ENCODE measurements around the gene PEBP1. TPM values are rescaled to one million over a fixed set of nuclear protein-coding genes. Genes with fewer than 3 reads are reported as not detected.
A peak's percentile ranks its signal among the peaks of the same experiment; 100 is the strongest.

The PEBP1 gene
- total RNA-seq, 2 experiments from 2014 or later: 96.3 to 104 TPM

DNA sequence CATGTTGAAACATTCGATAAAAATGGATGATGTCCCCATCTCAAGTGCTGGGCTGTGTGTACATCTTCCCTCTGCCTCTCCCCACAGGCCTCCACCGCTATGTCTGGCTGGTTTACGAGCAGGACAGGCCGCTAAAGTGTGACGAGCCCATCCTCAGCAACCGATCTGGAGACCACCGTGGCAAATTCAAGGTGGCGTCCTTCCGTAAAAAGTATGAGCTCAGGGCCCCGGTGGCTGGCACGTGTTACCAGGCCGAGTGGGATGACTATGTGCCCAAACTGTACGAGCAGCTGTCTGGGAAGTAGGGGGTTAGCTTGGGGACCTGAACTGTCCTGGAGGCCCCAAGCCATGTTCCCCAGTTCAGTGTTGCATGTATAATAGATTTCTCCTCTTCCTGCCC is 8.6 kb downstream of the PEBP1 start:
- ChIA-PET POLR2A (no interaction called here), CTCF (interaction anchor here (0.6 kb wide), 1 partner anchor 17 kb away, joined by 3 read pairs; no protein-coding TSS in a partner anchor)
- H3K4me1 Mint-ChIP-seq: peaks cover 2% of the 10 kb centered on the region
- no peak overlapping the region for H3K4me3 Mint-ChIP-seq
- no peaks in the 10 kb centered on the region for H3K27me3 Mint-ChIP-seq
- DNase-seq: no peak
- H3K36me3 Mint-ChIP-seq (ENCODE audit: low read depth): peaks cover 50% of the 10 kb centered on the region
- no peak overlapping the region for H3K27ac Mint-ChIP-seq
- no peaks in the 10 kb centered on the region for H3K9me3 Mint-ChIP-seq

DNA sequence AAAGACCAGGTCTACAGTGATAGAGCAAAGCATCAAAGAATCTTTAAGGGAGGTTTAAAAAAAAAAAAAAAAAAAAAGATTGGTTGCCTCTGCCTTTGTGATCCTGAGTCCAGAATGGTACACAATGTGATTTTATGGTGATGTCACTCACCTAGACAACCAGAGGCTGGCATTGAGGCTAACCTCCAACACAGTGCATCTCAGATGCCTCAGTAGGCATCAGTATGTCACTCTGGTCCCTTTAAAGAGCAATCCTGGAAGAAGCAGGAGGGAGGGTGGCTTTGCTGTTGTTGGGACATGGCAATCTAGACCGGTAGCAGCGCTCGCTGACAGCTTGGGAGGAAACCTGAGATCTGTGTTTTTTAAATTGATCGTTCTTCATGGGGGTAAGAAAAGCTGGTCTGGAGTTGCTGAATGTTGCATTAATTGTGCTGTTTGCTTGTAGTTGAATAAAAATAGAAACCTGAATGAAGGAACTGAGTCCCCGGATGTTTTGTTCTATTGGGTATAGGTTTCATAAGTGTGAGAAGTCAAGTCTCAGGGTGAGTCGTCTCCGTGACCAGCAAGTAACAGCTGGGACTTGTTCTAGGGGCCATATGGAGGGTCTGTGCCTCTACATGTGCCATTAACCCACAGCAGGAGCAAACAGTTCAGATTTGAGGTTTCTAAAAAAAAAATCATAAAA is 9.3 kb downstream of the PEBP1 start:
- H3K36me3 Mint-ChIP-seq (ENCODE audit: low read depth): peaks cover 44% of the 10 kb centered on the region
- H3K27ac Mint-ChIP-seq: peak overlapping the region; percentile 19
- DNase-seq: no peak
- no peaks in the 10 kb centered on the region for H3K27me3 Mint-ChIP-seq
- ChIA-PET CTCF (no interaction called here), POLR2A (no interaction called here)
- H3K4me1 Mint-ChIP-seq: peaks cover 2% of the 10 kb centered on the region
- H3K9me3 Mint-ChIP-seq: no peaks in the 10 kb centered on the region
- no peak overlapping the region for H3K4me3 Mint-ChIP-seq

DNA sequence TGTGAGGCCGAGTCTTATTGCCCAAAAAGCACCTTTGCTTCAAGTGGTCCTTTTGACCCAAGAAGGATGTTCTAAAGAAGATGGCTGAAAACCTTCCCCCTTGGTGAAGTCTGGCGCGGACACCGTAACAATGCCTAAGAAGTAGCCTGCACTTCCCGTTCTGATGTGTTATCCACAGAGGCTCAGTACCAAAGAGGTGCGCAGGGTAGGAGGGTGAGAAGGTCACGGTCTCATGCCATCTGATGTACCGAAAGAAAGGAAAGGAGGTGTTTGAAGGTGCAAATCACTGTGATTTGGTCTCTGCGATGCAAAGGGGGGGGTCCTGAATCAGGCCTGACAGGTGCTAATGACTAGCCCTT is 9.9 kb downstream of the PEBP1 start:
- DNase-seq: no peak
- H3K27ac Mint-ChIP-seq: no peak overlapping the region
- H3K9me3 Mint-ChIP-seq: no peaks in the 10 kb centered on the region
- ChIA-PET POLR2A (no interaction called here), CTCF (no interaction called here)
- H3K4me1 Mint-ChIP-seq: peaks cover 2% of the 10 kb centered on the region
- H3K4me3 Mint-ChIP-seq: no peak overlapping the region
- no peaks in the 10 kb centered on the region for H3K27me3 Mint-ChIP-seq
- H3K36me3 Mint-ChIP-seq (ENCODE audit: low read depth): peaks cover 42% of the 10 kb centered on the region

DNA sequence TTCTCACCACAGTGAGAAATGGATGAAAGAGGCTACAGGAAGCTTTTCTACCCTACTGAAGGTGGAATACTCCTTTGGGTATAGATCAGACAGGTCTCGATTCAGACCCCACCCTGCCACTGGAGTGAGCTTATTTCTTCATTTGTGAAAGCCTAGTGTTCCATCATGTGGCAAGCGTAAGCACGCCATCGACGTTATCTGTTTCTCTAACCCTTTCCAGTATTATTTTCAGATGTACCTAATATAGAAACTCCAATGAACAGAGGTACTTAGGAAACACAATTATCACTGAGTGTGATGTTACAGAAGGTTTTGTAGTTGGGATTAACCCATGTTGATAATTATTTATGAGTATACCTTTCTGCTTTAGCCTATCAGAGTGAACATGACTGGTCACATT is 12.4 kb downstream of the PEBP1 start:
- H3K4me1 Mint-ChIP-seq: peaks cover 2% of the 10 kb centered on the region
- H3K27me3 Mint-ChIP-seq: no peaks in the 10 kb centered on the region
- no peak overlapping the region for H3K27ac Mint-ChIP-seq
- ChIA-PET CTCF (no interaction called here), POLR2A (no interaction called here)
- DNase-seq: no peak
- H3K4me3 Mint-ChIP-seq: no peak overlapping the region
- peaks cover 41% of the 10 kb centered on the region for H3K36me3 Mint-ChIP-seq (ENCODE audit: low read depth)
- H3K9me3 Mint-ChIP-seq: no peaks in the 10 kb centered on the region

DNA sequence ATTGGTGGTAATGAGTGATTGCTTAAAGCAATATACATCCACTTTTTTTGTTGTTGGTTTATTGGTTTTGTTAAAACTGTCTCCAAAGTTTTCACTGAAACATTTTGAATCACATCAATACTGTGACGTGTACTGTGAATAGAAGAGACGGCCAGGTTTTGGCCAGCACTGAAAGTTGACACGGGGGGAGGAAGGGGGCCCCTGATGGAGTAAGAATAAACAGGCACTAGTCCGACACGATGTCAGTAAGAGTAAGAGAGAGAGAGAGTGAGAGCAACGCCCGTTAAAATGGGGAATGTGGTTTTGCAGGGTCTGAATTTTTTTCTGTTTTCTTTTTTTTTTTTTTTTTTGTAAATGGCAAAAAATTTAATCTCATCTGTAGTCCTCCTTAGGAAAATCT is 14.7 kb downstream of the PEBP1 start:
- Mint-ChIP-seq H3K36me3 (ENCODE audit: low read depth) (peaks cover 26% of the 10 kb centered on the region), H3K4me3 (no peak overlapping the region), H3K27me3 (no peaks in the 10 kb centered on the region), H3K27ac (peak overlapping the region; percentile 31), H3K9me3 (no peaks in the 10 kb centered on the region), H3K4me1 (no peaks in the 10 kb centered on the region)
- DNase-seq: no peak
- POLR2A ChIA-PET: no interaction called here
- CTCF ChIA-PET: no interaction called here

DNA sequence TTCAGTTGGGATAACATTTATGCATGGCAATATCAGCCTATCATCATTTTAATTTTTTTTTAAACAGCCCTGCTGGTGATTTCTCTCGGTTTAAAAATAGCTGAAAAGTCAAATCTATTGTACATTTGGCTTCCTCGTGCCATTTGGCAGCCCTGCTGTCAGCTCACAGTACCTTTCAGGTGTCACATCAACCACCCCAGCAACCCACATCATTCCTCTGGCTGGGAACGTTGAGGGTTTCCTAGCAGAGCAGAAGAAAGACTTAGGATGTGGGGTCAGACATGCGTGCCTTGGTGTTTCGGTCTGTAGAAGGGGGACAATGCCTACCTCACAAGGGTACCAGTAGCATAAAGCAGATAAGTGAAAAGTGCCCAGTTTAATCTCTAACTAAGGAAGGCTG is 15.8 kb downstream of the PEBP1 start:
- Mint-ChIP-seq H3K27me3 (no peaks in the 10 kb centered on the region), H3K4me3 (no peak overlapping the region), H3K27ac (no peak overlapping the region), H3K36me3 (ENCODE audit: low read depth) (peaks cover 23% of the 10 kb centered on the region), H3K9me3 (no peaks in the 10 kb centered on the region), H3K4me1 (no peaks in the 10 kb centered on the region)
- POLR2A ChIA-PET: interaction anchor here (0.6 kb wide), 1 partner anchor 1508 kb away, joined by 3 read pairs; no protein-coding TSS in a partner anchor
- CTCF ChIA-PET: interaction anchor here (0.7 kb wide), 1 partner anchor 7 kb away, joined by 3 read pairs; no protein-coding TSS in a partner anchor
- no peak for DNase-seq

DNA sequence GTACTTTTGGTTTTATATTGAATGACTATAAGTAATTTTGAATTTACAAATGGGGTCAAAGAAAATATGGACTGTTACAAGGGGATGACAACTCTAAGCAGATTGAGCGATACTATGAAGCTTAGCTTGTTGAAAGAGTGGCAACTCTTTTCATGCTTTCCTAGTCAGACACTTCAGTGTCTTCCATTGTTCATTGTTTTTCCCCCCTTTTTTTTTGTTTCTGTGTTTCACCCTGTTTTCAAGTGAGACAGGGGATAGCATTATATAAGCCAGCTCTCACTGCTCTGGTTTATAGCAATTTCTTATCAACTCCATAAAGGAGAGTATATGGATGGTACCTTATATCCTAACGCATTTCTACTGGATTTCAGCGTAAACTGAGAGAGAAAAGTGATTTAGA is 24.6 kb downstream of the PEBP1 start:
- Mint-ChIP-seq H3K36me3 (ENCODE audit: low read depth) (peaks cover 33% of the 10 kb centered on the region), H3K4me1 (peaks cover 11% of the 10 kb centered on the region), H3K27me3 (no peaks in the 10 kb centered on the region), H3K9me3 (no peaks in the 10 kb centered on the region), H3K27ac (no peak overlapping the region), H3K4me3 (no peak overlapping the region)
- DNase-seq: no peak
- ChIA-PET POLR2A (no interaction called here), CTCF (interaction anchor here (0.8 to 1.9 kb wide), 2 partner anchors 21 to 25 kb away, joined by 3 to 5 read pairs; no protein-coding TSS in a partner anchor)

DNA sequence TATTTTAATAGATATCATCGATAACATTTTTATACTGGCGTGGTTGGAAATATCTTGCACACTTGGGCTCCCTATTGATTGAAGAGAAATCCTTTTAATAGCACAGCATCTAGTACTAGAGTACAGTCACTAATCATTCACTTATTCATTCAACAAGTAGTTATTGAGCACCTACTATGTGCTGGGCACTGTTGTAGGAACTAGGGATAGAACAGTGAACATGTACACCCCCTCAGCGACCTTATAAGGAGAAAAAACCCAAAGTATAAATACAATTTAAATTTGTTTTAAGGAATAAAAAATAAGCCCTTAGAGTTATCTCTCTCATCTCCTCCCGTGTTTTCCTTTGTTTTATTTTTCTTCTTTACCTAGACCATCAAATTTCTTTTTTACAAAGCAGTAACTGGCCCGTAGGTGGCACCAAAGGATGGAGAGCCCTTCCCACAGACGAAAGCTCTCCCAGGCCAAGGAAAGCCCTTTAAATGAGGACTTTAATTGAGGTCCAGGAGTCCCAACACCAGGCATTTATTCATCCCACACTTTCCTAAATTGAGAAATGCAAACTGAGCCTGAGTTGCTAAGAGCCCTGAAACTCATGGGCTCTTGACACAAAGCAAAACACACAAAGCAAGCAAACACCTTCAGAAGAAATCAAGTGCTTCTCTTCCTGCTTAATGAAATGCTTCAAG is 29.0 kb downstream of the PEBP1 start:
- ChIA-PET POLR2A (no interaction called here), CTCF (interaction anchor here (0.6 to 1.5 kb wide), 5 partner anchors 10 to 1065 kb away, joined by 3 to 4 read pairs (median 3); partner anchors contain the start of gene TESC)
- H3K36me3 Mint-ChIP-seq (ENCODE audit: low read depth): peaks cover 52% of the 10 kb centered on the region
- DNase-seq: peak; percentile 17
- peak overlapping the region; percentile 25 for H3K27ac Mint-ChIP-seq
- H3K4me3 Mint-ChIP-seq: no peak overlapping the region
- H3K9me3 Mint-ChIP-seq: no peaks in the 10 kb centered on the region
- peaks cover 21% of the 10 kb centered on the region for H3K4me1 Mint-ChIP-seq
- H3K27me3 Mint-ChIP-seq: no peaks in the 10 kb centered on the region

DNA sequence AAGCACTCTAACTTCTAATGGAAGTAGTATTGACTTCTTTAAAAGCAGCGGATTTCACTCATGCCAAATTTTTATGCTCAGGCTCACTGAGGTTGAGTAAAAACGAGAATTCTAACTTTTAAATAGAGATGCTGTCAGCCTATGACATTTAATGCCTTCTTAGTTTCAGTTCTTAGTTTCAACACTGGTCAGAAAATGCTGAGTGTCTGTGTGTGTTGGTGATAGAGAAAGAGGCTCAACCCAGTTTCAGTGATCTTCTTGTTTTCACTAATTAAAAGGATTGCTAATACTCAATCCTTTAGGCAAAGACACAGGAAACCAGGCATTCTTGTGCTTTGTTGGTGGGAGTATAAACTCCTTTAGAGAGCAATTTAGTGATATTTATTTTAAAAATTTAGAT is 31.0 kb downstream of the PEBP1 start:
- no peak for DNase-seq
- Mint-ChIP-seq H3K27me3 (no peaks in the 10 kb centered on the region), H3K9me3 (no peaks in the 10 kb centered on the region), H3K4me3 (no peak overlapping the region), H3K27ac (no peak overlapping the region), H3K4me1 (peaks cover 23% of the 10 kb centered on the region), H3K36me3 (ENCODE audit: low read depth) (peaks cover 50% of the 10 kb centered on the region)
- CTCF ChIA-PET: interaction anchor here (0.6 to 3.2 kb wide), 5 partner anchors 10 to 745 kb away, joined by 3 to 14 read pairs (median 3); partner anchors contain the start of gene SUDS3
- POLR2A ChIA-PET: no interaction called here

DNA sequence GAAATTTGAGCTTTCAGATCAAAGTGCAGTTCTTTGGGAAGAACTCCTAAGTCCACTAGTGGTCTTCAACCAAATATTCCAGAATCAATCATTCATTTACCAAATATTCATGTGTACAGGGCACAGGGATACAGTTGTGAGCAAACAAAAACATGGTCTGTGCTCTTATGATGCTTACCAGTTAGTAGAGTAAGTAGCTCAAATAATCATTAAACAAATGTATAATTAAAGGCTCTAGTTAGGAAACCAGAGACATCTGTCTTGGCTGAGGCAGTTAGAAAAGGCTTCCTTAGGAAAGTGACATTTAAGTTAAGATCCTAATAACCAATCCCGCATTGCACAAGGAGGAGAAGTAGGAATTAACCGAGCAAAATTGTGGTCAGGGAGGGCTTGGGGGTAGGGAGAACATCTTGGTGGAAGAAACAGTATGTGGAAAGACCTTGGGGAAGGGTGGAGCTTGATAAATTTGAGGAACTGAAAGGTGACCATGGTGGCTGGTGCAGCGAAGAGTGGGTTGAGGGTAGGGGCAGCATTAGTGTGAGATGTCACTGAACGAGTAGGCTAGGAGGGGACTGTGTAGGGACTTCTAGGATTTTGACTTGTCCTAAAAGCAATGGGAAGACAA is 40.0 kb downstream of the PEBP1 start:
- Mint-ChIP-seq H3K9me3 (no peaks in the 10 kb centered on the region), H3K36me3 (ENCODE audit: low read depth) (peaks cover 39% of the 10 kb centered on the region), H3K27ac (no peak overlapping the region), H3K4me1 (no peaks in the 10 kb centered on the region), H3K4me3 (no peak overlapping the region), H3K27me3 (no peaks in the 10 kb centered on the region)
- CTCF ChIA-PET: interaction anchor here (1.0 to 2.1 kb wide), 4 partner anchors 8 to 200 kb away, joined by 3 to 9 read pairs (median 3); partner anchors contain the start of gene SUDS3
- DNase-seq: no peak
- POLR2A ChIA-PET: no interaction called here

DNA sequence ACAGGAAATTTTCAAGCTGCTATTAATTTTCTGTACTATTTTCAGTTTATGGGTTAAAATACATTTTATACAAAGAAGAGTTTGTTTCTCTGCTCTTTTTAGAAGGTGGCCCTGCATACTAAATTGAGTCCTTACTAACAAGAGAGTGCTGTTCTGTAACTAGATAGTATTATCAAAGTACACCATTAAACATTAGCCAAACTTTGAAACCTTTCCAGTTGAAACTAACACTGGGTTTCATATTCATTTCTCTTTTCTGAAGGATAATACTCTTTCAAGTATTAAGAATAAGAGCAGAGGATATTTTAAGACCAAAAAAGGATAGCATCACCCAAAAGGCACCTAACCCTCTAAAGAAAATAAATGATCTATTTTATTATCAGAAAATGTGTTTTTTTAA is 47.2 kb downstream of the PEBP1 start:
- H3K27me3 Mint-ChIP-seq: no peaks in the 10 kb centered on the region
- H3K36me3 Mint-ChIP-seq (ENCODE audit: low read depth): peaks cover 17% of the 10 kb centered on the region
- no peak overlapping the region for H3K27ac Mint-ChIP-seq
- CTCF ChIA-PET: interaction anchor here (1.5 to 4.7 kb wide), 3 partner anchors 21 to 193 kb away, joined by 3 to 34 read pairs (median 9); partner anchors contain the start of gene SUDS3
- H3K4me3 Mint-ChIP-seq: no peak overlapping the region
- H3K4me1 Mint-ChIP-seq: peaks cover 5% of the 10 kb centered on the region
- no peaks in the 10 kb centered on the region for H3K9me3 Mint-ChIP-seq
- no peak for DNase-seq
- POLR2A ChIA-PET: no interaction called here

DNA sequence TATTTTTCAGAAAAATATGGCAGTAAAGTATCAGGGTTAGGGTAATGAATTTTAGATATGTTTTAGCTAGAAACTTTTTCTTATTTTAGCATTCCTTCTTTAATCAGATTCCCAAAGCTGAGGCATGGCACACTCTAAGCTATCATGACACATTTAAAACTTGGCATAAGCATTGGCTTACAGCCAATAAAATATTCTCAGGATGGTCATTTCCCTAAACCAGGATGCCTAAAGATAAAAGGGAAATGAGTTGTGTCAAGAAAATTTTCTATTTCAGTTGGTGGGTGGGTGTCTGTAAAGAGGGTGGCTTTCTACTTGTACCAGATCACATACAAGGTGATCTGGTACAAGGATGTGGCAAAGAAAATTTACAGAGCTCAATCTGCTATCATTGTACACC is 47.8 kb downstream of the PEBP1 start:
- H3K4me3 Mint-ChIP-seq: no peak overlapping the region
- no peak overlapping the region for H3K27ac Mint-ChIP-seq
- CTCF ChIA-PET: interaction anchor here (0.6 to 4.7 kb wide), 4 partner anchors 8 to 193 kb away, joined by 3 to 34 read pairs (median 3); partner anchors contain the start of gene SUDS3
- no peak for DNase-seq
- peaks cover 5% of the 10 kb centered on the region for H3K4me1 Mint-ChIP-seq
- H3K36me3 Mint-ChIP-seq (ENCODE audit: low read depth): peaks cover 20% of the 10 kb centered on the region
- POLR2A ChIA-PET: no interaction called here
- no peaks in the 10 kb centered on the region for H3K9me3 Mint-ChIP-seq
- H3K27me3 Mint-ChIP-seq: no peaks in the 10 kb centered on the region
